Measurements from ENCODE around the gene POLR2A.

- TF ChIP-seq CTCF (IDR thresholded peaks at IDR 0.05) (no peak), POLR2A (IDR thresholded peaks at IDR 0.05) (no peak), POLR2AphosphoS5 (IDR thresholded peaks at IDR 0.05) (no peak)
These were observed 18.4 kb upstream of the POLR2A start for GRCh38 chr17:7465597-7466275.

Measured in breast epithelium (tissue), 3 donors.